GM12891 (cell line): ENCODE results near the gene CCDC13.

Experiments used
- POLR2A ChIP-seq: IDR thresholded peaks from 2 replicates; pipeline ENCODE4 v1.6.1; 2011; ENCODE audit warnings: low read depth, low read length, control low read depth
- POU2F2 ChIP-seq: IDR thresholded peaks from 2 replicates; pipeline ENCODE4 v1.6.1; 2011; ENCODE audit warnings: low read depth, mild to moderate bottlenecking, control low read depth, low read length, moderate library complexity

DNA sequence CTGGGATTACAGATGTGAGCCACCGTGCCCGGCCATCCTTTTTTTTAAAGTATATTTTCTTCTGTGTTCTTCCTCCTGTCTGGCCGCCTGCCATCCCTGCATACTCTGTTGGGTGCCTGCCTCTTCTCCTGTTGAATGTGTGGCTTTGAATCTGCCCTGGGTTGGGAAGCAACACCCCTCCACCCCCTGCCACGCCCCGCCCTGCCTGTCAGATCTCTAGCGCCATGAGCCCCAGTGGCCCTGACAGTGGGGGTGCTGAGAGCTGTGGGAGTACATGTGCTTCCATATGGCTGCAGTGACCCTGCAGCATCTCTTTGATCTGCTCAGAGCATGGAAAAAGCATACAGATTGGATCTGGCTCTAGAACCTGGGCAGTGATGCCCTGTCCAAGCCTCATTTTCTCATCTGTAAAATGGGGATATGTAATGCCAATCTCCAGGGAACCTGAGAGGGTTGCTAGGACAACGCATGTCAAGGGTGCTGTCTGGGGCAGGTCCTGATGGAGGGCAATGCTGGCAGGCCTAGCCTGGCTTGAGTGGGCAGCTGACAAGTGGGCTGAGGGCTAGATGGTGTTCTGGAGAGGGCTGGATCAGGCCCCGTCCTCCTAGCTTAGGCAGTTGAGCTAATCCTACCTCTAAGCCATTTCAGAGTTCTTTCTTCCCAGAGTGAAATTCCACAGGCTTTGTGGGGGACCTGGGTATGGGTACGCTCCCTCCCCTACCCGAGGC lies 23.9 kb downstream of the CCDC13 start:
- TF ChIP-seq POLR2A (no peak), POU2F2 (no peak)
